ENCODE data around the gene TASP1. TPM values are rescaled to one million over a fixed set of nuclear protein-coding genes. Genes with fewer than 3 reads are reported as not detected.

Gene TASP1
- total and polyA plus RNA-seq, 8 donors: 2.9 to 33.8 (median 6.9) TPM

DNA sequence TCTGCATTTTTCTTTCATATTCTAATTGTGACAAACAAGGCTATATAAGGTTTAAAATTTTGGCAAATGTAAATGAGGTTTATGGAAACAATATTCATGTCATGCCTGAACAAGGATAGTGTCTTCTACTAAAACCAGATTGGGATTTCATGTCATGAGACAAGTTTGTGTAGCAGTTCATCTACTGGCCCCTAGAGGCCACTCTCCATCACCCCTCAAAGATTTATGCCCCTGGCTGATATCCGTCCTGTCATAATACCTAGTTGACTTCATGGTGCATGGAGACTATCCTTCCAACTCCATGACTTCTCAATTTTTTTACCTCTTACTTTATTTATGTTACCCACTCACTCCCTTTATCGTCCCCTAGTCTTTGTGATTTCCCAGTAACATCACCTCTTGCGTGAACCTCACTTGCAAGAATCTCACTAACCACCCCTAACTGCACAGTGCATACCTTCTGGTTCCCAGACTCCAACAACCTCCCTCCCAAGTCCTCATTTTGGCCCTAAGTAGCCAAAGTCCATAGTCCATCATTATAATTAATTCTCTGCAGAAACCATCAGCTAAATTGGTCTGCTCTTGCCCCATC, 179.8 kb downstream of the TASP1 start:
- Histone ChIP-seq H3K27me3 (no peaks in the 10 kb centered on the region), H3K9me3 (no peaks in the 10 kb centered on the region), H3K4me1 (peaks cover 0 to 2% (median 0%) of the 10 kb centered on the region in 4 donors), H3K4me3 (no peak overlapping the region), H3K36me3 (peaks cover 0 to 5% (median 0%) of the 10 kb centered on the region in 4 donors), H3K27ac (no peak overlapping the region)
- peak in 1 of 2 donors; percentile 17 for DNase-seq
- intact Hi-C loops (cut with DNase I; ENCODE audit: low total_unique reads): no loop called here
- no peak for TF ChIP-seq EP300 (IDR thresholded peaks at IDR 0.05)
- TF ChIP-seq, protein P1, sequence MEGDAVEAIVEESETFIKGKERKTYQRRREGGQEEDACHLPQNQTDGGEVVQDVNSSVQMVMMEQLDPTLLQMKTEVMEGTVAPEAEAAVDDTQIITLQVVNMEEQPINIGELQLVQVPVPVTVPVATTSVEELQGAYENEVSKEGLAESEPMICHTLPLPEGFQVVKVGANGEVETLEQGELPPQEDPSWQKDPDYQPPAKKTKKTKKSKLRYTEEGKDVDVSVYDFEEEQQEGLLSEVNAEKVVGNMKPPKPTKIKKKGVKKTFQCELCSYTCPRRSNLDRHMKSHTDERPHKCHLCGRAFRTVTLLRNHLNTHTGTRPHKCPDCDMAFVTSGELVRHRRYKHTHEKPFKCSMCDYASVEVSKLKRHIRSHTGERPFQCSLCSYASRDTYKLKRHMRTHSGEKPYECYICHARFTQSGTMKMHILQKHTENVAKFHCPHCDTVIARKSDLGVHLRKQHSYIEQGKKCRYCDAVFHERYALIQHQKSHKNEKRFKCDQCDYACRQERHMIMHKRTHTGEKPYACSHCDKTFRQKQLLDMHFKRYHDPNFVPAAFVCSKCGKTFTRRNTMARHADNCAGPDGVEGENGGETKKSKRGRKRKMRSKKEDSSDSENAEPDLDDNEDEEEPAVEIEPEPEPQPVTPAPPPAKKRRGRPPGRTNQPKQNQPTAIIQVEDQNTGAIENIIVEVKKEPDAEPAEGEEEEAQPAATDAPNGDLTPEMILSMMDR (IDR thresholded peaks at IDR 0.05): peak in 5 of 7 experiments; percentile 35 to 66 (median 53)
- 71 to 83% (median 78%) methylated on average over 3 of the region's 3 CpGs for WGBS, 5 donors

DNA sequence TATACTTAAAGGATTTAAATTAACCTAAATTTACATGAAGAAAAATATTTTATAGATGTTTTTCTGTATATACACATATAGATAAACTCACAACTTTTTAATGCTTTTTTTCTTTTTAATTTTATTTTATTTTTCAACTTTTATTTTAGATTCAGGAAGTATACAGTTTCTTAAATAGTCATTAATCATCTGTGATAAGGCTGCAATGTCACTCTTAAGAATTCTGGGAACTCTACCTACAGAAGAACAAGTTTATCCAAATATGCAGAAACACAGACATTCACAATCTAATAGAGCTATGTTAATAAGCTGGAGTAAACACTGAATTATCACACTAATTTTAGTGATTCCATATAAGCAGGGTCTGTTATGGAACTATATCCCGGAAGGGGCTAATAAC, 181.2 kb downstream of the TASP1 start:
- H3K36me3 ChIP-seq: peaks cover 0 to 5% (median 0%) of the 10 kb centered on the region in 4 donors

GRCh38 chr20:13455713-13456112, 183.0 kb downstream of the TASP1 start:
- Histone ChIP-seq H3K9me3 (no peaks in the 10 kb centered on the region), H3K4me3 (no peak overlapping the region), H3K27ac (no peak overlapping the region), H3K4me1 (no peaks in the 10 kb centered on the region), H3K36me3 (peaks cover 0 to 5% (median 0%) of the 10 kb centered on the region in 4 donors), H3K27me3 (no peaks in the 10 kb centered on the region)
- TF ChIP-seq POLR2A (IDR thresholded peaks at IDR 0.05): no peak
- no peak for TF ChIP-seq POLR2AphosphoS5 (IDR thresholded peaks at IDR 0.05)
- TF ChIP-seq, protein P1 (IDR thresholded peaks at IDR 0.05): no peak
- TF ChIP-seq EP300 (IDR thresholded peaks at IDR 0.05): no peak
- WGBS, 5 donors: 83 to 99% (median 93%) methylated on average over 3 of the region's 3 CpGs
- DNase-seq: no peak
- intact Hi-C loops (cut with DNase I; ENCODE audit: low total_unique reads): no loop called here

More for the DNA sequence above, 181.2 kb downstream of the TASP1 start:
- no peak for DNase-seq
- Histone ChIP-seq H3K9me3 (no peaks in the 10 kb centered on the region), H3K27me3 (no peaks in the 10 kb centered on the region), H3K27ac (no peak overlapping the region), H3K4me1 (no peaks in the 10 kb centered on the region), H3K4me3 (no peak overlapping the region)
- TF ChIP-seq POLR2AphosphoS5 (IDR thresholded peaks at IDR 0.05) (no peak), POLR2A (IDR thresholded peaks at IDR 0.05) (no peak), EP300 (IDR thresholded peaks at IDR 0.05) (no peak)
- TF ChIP-seq, protein P1 (IDR thresholded peaks at IDR 0.05): no peak
- WGBS, 5 donors: 93 to 100% (median 97%) methylated on average over 1 of the region's 1 CpG
- intact Hi-C loops (cut with DNase I; ENCODE audit: low total_unique reads): no loop called here

GRCh38 chr20:13453367-13453766, 185.4 kb downstream of the TASP1 start:
- DNase-seq: no peak
- no peaks in the 10 kb centered on the region for H3K4me1 ChIP-seq
- H3K27me3 ChIP-seq: no peaks in the 10 kb centered on the region
- no peak for TF ChIP-seq POLR2AphosphoS5 (IDR thresholded peaks at IDR 0.05)
- H3K36me3 ChIP-seq: no peaks in the 10 kb centered on the region
- H3K9me3 ChIP-seq: no peaks in the 10 kb centered on the region
- intact Hi-C loops (cut with DNase I; ENCODE audit: low total_unique reads): no loop called here
- WGBS, 5 donors: 98 to 99% (median 98%) methylated on average over 2 of the region's 2 CpGs
- no peak overlapping the region for H3K4me3 ChIP-seq
- no peak overlapping the region for H3K27ac ChIP-seq

DNA sequence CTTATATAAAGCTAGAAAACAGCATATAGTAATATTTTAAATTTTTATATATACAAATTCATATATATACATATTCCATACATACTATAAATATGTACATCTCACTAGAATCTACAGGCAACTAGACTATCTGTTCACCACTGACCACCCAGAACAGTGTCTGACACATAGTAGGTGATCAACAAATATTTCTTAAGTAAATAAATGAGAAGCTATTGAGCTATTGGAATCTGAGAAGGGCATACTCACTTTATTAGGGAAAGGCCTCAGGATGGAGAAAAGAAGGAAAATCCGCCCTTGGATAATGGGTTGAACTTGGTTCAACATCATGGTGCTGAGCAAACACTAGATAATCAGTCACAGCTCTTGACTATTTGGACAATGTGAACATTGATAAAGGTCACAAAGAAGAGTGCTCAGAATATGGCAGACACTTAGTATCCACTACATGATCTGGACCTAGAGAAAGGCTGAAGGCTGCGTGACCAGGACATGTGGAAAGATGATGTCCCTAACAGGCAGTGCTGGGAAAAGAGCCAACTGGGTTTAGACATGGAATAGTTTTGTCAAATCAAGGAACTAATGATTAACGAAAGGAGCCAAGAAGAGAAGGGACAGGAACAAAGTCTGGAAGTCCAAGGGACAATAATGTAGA, 186.1 kb downstream of the TASP1 start:
- H3K4me3 ChIP-seq: no peak overlapping the region
- 78 to 93% (median 91%) methylated on average over 3 of the region's 3 CpGs for WGBS, 5 donors
- DNase-seq: no peak
- no peaks in the 10 kb centered on the region for H3K27me3 ChIP-seq
- no peaks in the 10 kb centered on the region for H3K4me1 ChIP-seq
- H3K27ac ChIP-seq: no peak overlapping the region
- intact Hi-C loops (cut with DNase I; ENCODE audit: low total_unique reads): no loop called here
- no peak for TF ChIP-seq POLR2A (IDR thresholded peaks at IDR 0.05)
- TF ChIP-seq, protein P1 (IDR thresholded peaks at IDR 0.05): no peak
- no peak for TF ChIP-seq EP300 (IDR thresholded peaks at IDR 0.05)
- no peak for TF ChIP-seq POLR2AphosphoS5 (IDR thresholded peaks at IDR 0.05)
- H3K36me3 ChIP-seq: no peaks in the 10 kb centered on the region
- H3K9me3 ChIP-seq: no peaks in the 10 kb centered on the region
